HG03139 (cell line): Measurements from ENCODE around the gene HES2.
"Not testable (repeated sequence)": the region's sequence is repeated elsewhere in the genome, so short reads cannot be mapped to it uniquely, and the experiment has no call there.

ENCODE experiments used
- ATAC-seq: cut with Tn5 transposase; IDR thresholded peaks from one replicate; pipeline ENCODE4 v1.9.1; 2021; ENCODE audit not compliant: unreplicated experiment

Gene HES2

GRCh38 chr1:6437012-6437700, 17.4 kb upstream of the HES2 start:
- not testable (repeated sequence) for ATAC-seq

DNA sequence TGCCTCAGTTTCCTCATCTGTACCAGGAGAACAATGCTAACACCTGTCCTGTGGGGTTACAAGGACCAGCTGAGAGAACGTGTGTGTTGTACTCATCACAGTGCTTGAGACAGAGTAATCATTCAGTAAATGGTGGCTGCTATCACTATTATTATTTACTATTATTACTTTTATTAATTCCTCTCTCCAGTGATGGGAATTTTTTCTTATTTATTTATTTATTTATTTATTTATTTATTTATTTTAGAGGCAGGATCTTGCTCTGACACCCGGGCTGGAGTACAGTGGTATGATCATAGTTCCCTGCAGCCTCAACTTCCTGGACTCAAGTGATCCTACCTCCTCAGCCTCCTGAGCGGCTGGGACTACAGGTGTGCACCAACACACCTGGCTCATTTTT, 16.6 kb upstream of the HES2 start:
- ATAC-seq: not testable (repeated sequence)

GRCh38 chr1:6435547-6435946, 15.8 kb upstream of the HES2 start:
- ATAC-seq: no peak

DNA sequence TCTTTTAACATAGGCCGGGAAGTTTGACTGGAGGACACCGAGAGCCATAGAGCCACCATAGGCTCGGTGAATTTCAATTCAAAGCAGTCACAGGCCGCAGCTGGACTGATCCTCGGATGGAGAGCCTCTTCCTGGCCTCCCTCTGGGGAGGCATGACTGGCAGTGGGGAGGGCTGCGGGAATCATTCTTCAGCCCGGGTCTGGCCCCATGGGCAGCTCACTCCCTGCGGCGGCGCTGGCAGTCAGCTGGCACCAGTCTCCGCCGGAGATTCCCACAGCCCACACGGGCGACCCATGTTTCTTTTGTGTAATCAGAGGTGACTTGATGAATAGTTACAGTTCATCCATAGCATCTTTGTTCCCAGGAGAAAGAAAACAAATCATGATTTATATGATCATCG, 15.4 kb upstream of the HES2 start:
- ATAC-seq: no peak

GRCh38 chr1:6434186-6434585, 14.5 kb upstream of the HES2 start:
- ATAC-seq: no peak

GRCh38 chr1:6431645-6432579, 12.2 kb upstream of the HES2 start:
- not testable (repeated sequence) for ATAC-seq

- not testable (repeated sequence) for ATAC-seq
Observed at GRCh38 chr1:6429660-6430411, 10.1 kb upstream of the HES2 start.

GRCh38 chr1:6428453-6428852, 8.7 kb upstream of the HES2 start:
- not testable (repeated sequence) for ATAC-seq

DNA sequence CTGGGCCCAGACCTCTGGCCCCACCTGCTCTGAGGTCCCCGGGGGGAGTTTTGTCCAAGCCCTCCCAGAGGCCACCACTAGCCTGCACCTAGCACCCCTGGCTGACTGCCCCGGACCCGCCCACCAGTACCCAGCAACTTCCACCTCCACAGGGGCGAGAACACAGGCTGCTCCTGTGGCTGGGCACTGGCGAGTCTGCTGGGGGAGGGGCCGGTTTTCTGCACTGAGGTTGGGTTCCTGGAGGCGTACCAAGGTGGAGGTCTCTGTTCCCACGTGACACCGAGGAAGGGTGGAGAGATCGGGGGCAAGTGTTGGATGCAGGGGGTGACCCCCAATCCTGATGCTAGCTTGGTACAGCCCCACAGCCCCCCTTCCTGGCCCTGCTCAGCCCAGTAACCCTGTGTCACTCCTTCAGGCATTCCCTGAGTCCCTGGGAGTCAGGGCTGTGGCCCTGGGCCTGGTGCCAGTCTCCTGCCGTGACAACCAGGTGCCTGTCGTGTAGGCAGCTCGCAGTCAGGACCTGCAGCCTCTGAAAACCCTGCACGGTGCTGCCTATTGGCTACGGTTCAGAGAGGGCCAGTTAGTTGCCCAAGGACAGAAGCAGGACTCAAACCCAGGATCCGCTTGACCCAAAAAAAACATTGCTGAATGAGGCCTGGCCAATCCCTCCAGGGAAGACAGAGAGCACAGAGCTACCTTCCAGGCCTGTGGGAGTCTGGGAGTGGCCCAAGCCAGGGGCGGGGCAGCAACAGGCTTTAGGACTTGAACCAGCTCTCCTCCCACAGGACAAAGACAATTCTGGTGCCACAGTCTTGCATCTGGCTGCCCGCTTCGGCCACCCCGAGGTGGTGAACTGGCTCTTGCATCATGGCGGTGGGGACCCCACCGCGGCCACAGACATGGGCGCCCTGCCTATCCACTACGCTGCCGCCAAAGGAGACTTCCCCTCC, 8.0 kb upstream of the HES2 start:
- no peak for ATAC-seq

DNA sequence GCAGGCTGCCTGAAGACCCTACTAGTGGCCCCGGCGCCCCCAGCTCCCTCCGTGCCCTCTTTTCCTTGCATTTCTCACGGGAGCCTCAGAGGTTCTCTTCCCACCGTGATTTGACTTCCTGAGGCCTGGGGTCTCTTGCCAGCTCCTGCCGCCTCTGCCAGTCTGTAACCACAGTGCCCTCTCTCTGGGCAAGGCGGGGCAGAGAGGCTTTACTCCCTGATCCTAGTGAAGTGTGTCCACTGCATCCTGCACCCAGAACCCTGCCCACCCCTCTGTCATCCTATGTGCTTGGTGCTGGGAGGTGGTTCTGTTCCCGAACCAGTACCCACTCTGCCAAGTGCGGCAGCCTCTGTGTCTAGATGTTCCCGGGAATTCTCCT, 7.2 kb upstream of the HES2 start:
- no peak for ATAC-seq

DNA sequence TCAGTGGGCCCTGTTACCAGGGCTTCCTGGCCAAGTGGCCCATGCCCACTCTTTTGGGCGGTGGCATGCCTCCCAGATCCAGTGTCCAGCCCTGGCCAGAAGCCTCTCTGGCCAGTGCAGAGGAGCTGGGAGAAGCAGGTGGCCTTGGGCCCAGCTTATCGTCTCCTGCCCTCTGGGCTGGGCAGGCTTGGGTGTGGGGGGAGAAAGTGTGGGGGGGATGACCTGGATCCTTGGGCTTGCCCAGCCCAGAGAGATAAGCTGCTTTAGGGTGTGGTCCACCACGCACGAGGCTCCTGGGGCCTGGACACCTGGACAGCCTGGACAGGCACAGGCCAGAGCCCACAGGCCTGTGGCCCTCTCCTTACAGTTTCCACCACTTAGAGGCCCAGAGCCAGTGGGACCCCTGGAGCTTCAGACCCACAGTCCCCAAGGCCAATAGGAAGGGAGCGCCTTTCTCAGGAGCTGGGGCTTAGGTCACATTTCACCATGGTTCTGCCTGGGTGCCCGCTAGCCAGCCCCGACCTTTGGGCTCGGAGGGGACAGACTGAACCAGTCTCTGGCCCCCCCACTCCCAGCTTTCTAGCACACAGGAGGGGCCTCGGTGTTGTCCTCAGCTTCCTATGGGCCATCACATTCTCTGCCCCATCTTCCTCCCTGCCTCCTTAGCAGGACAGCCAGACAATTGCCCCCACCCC, 6.7 kb upstream of the HES2 start:
- no peak for ATAC-seq

DNA sequence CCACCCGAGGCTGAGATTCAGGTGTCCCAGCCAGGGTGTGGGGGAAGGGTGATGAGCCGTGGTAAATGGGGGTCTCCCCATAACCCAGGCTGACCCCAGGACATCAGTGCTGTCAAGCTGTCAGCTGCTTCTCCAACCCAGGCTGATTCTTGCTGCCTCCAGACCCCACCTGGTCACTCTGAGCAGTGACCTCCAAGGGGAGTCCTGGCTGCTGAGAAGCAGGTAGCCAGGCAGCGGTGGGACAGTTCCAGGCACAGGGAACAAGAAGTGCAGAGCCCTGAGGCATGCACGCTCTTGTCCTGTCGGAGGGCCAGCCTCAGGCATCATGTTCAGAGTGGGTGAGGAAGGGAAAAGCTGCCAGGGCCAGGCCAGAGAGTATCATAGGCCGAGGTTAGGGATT, 5.9 kb upstream of the HES2 start:
- no peak for ATAC-seq

GRCh38 chr1:6424619-6425593, 5.2 kb upstream of the HES2 start, which contains the start of gene ESPN:
ESPN (plus strand) TSS chr1:6424776; CDS start chr1:6424956, 180 bp downstream.
- no peak for ATAC-seq

DNA sequence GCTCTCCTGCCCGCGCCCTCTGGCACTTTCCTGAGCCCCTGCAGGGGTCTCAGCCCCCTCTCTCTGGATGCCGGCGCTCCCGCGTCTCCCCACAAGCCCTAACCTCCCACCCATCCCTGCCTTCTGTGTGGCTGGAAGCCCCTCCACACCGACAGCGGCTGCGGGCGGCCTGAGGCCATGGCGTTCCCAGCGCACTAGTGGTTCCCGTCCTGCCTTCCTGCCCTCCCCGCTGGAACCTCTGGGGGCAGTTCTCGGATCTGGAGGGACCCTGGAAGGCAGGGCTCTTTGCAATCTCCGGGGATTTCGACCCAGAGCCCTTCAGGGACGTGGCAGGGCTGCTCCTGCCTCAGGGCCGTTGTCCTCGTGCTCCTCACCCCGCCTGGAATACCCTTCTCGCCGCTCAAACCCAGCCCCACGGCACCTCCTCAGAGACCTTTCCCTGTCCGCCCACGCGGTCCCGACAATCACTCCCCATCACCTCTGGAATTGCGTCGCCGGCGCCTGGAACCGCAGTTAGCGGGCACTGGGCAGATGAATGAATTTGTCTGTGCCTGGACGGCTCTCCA, 4.4 kb upstream of the HES2 start:
- no peak for ATAC-seq

DNA sequence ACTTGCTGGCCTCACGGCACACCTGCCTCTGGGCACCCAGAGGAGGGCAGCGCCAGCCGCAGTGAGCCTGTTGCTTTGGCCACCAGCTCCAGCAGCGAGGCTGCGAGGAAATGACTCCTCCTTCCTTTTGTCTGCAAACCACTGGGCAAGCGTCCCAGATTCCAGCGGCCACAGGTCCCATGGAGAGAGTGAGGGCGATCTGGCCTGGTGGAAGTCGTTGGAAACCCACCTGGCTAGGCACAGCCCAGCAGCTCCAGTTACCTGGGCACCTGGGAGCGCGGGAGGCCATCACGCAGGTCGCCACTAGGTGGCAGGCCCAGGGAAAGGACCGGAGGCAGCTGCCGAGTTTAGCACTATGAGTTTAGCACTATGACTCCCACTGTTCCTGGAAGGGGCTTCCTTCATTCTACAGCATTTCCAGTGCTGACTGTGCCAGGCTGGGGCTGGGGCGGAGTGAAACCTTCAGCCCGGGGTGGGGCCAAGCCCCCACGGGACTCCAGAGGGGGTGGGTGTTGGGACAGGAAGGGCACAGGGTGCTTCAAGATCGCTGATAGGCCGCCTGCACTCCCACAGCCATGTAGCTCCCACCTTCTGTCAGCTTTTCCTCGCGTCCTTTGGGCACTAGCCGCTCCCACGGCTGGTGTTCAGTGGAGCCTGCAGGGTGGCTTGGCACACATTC, 3.7 kb upstream of the HES2 start:
- ATAC-seq: no peak

DNA sequence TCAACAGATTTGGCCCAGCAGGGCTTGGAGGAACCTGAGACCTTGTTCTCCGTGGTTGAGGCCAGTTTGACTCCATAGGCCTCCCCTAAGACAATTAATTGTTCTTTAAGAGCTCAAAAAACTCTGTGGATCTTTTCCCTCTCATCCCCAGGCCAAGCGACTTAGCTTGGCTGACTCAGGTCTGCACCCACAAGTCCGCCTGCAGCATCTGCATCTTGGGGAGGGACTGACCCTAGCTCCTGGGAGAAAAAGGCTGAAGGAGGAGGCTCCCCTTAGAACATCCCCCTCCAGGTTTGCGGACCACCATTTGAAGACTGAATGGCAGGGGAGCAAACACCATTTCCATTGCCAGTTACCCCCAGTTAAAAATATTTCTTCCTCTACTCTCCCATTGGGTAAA, 1.5 kb upstream of the HES2 start:
- ATAC-seq: no peak

GRCh38 chr1:6420454-6421042, 829 bp upstream of the HES2 start:
- ATAC-seq: no peak
